OCI-LY7 (cell line): ENCODE data around the gene C10orf143. TPM values are rescaled to one million over a fixed set of nuclear protein-coding genes. Genes with fewer than 3 reads are reported as not detected.

Experiments used
- BruUV-seq: library from RNA; stranded (reverse); fragments of 400-500 nt; replicated peaks from 2 replicates; lab custom pipeline; 2021; lab: Mats Ljungman, UMichigan
- CTCF ChIA-PET: fragments of 300-600 bp; sonication (Branson Sonifier 250); formaldehyde crosslinking; loops from one replicate; lab custom pipeline; 2022; ENCODE audit warnings: antibody characterized with exemption; ENCODE audit not compliant: unreplicated experiment; lab: Charles Lee
- POLR2A ChIA-PET: fragments of 300-600 bp; sonication (Branson Sonifier 250); formaldehyde crosslinking; loops from one replicate; lab custom pipeline; 2022; ENCODE audit warnings: antibody characterized with exemption; lab: Charles Lee
- DNase-seq: peaks from one replicate; pipeline ENCODE4 v3.0.0-alpha.2; 2015; ENCODE audit warnings: low spot score
- H2AFZ ChIP-seq: fragments of 200-600 bp; sonication (generic), shearing (Covaris generic); 2 replicates; pipeline ENCODE4 v1.6.1; 2014; ENCODE audit warnings: mild to moderate bottlenecking, antibody characterized with exemption, low read length, moderate library complexity
- H3K27ac ChIP-seq: fragments of 200-600 bp; sonication (generic); 2 replicates; pipeline ENCODE4 v1.5.1; 2014; ENCODE audit warnings: mixed run types, low read depth, mild to moderate bottlenecking, moderate library complexity, low read length, inconsistent platforms; ENCODE audit not compliant: poor library complexity, severe bottlenecking
- H3K36me3 ChIP-seq: fragments of 200-600 bp; sonication (generic); 2 replicates; pipeline ENCODE4 v1.6.1; 2014; ENCODE audit warnings: mild to moderate bottlenecking, antibody characterized with exemption, low read length, moderate library complexity, mixed read lengths; ENCODE audit not compliant: insufficient read depth
- H3K4me1 ChIP-seq: fragments of 200-600 bp; sonication (generic); 2 replicates; pipeline ENCODE4 v1.5.1; 2014; ENCODE audit warnings: mild to moderate bottlenecking, low read length; ENCODE audit not compliant: insufficient read depth, poor library complexity, severe bottlenecking
- H3K4me2 ChIP-seq: fragments of 200-600 bp; sonication (generic); 2 replicates; pipeline ENCODE4 v1.6.1; 2014; ENCODE audit warnings: mild to moderate bottlenecking, low read length
- H3K4me3 ChIP-seq: fragments of 200-600 bp; sonication (generic); 2 replicates; pipeline ENCODE4 v1.5.1; 2014; ENCODE audit warnings: mild to moderate bottlenecking, low read depth, low read length; ENCODE audit not compliant: poor library complexity, severe bottlenecking
- H3K79me2 ChIP-seq: fragments of 200-600 bp; sonication (generic); 2 replicates; pipeline ENCODE4 v1.6.1; 2016; ENCODE audit warnings: low read depth, mild to moderate bottlenecking, low read length, moderate library complexity, mixed read lengths; ENCODE audit not compliant: insufficient read depth
- H3K9me2 ChIP-seq: fragments of 200-600 bp; sonication (generic); 2 replicates; pipeline ENCODE4 v1.6.1; 2016; ENCODE audit warnings: mild to moderate bottlenecking, low read length, mixed read lengths; ENCODE audit not compliant: insufficient read depth
- H3K9me3 ChIP-seq: fragments of 200-600 bp; sonication (generic); 2 replicates; pipeline ENCODE4 v1.6.1; 2014; ENCODE audit warnings: mild to moderate bottlenecking, mixed run types, low read length, mixed read lengths
- H4K20me1 ChIP-seq: fragments of 200-600 bp; sonication (generic); 2 replicates; pipeline ENCODE4 v1.6.1; 2014; ENCODE audit warnings: mild to moderate bottlenecking, antibody characterized with exemption, low read length, moderate library complexity, mixed read lengths; ENCODE audit not compliant: insufficient read depth
- CTCF ChIP-seq: fragments of 200-600 bp; sonication (generic); conservative IDR thresholded peaks from 2 replicates; pipeline ENCODE4 v1.5.1; 2014; ENCODE audit warnings: mild to moderate bottlenecking, antibody characterized with exemption, low read length, moderate library complexity, mixed read lengths
- EZH2phosphoT487 ChIP-seq: fragments of 200-600 bp; sonication (generic); IDR thresholded peaks from 2 replicates; pipeline ENCODE4 v1.6.1; 2018; ENCODE audit warnings: low read depth, borderline replicate concordance, mild to moderate bottlenecking, mixed run types, antibody characterized with exemption, low read length, moderate library complexity, mixed read lengths
- intact Hi-C: fragments of 100-400 bp; cut with micrococcal nuclease; formaldehyde crosslinking; loops from one replicate; pipeline ENCODE4 v1.10.0; 2022; ENCODE audit not compliant: unreplicated experiment
- total RNA-seq, 2 experiments: library from RNA; depleted of rRNA in 1 of 2; stranded (reverse); fragments of >200 nt in 1 of 2; shearing (Covaris generic) in 1 of 2; gene quantifications; 2 replicates each; pipeline ENCODE4 v1.2.3, GENCODE V29; 2014 to 2022

Gene C10orf143
- total RNA-seq, 2 experiments from 2014 or later, result 0.88 to 6.4 TPM

- no peaks in the 10 kb centered on the region for H3K9me2 ChIP-seq
- H3K36me3 ChIP-seq, result no peaks in the 10 kb centered on the region
- no peaks in the 10 kb centered on the region for H3K4me1 ChIP-seq
- H4K20me1 ChIP-seq, result no peaks in the 10 kb centered on the region
- intact Hi-C loops, result no loop called here
- no TSS peak for BruUV-seq
- no peaks in the 10 kb centered on the region for H3K79me2 ChIP-seq
- ChIA-PET POLR2A (no interaction called here), CTCF (no interaction called here)
- no peaks in the 10 kb centered on the region for H3K9me3 ChIP-seq
- no peak overlapping the region for H3K4me3 ChIP-seq
- no peak overlapping the region for H3K27ac ChIP-seq
- H3K4me2 ChIP-seq, result no peak overlapping the region
- H2AFZ ChIP-seq, result no peak overlapping the region
- no peak for TF ChIP-seq CTCF
- TF ChIP-seq EZH2phosphoT487, result no peak
- DNase-seq, result no peak
Measured at GRCh38 chr10:130128922-130129321, 18.3 kb upstream of the C10orf143 start.

DNA sequence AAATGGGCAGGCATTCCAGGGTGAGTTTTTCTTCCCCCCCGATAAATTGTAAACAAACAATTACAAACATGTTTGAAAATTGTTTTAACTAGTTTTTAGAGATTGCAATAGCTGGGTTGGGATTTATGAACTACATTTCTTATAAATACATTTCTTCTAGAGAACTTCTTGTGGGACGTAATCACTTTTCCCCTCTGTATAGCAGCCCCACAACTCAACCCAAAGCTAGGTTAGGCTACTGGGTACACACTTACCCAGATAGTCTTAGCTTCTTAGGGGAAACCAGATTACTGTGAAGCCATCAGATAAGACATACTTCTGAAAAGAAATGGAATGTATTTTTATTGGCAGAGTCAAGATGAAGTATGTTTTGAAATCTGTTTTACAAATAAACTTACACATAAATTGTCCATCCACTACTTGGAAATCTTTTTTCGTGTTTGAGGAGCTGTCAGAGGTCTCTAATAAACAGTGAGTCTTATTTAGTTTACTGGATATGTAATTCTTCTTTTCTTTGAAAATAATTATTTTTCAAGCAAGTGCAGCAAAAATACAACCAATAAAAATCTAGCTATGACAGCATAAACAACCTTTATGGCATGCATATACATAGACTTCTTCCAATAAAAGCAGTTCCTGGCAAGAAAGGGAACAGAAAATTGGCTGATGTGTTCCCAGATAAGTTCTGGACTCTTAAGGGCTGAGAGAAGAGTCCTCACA lies 17.6 kb upstream of the C10orf143 start:
- Histone ChIP-seq H3K36me3 (no peaks in the 10 kb centered on the region), H2AFZ (no peak overlapping the region), H4K20me1 (no peaks in the 10 kb centered on the region), H3K4me3 (no peak overlapping the region), H3K4me1 (no peaks in the 10 kb centered on the region), H3K79me2 (no peaks in the 10 kb centered on the region), H3K27ac (no peak overlapping the region), H3K9me2 (no peaks in the 10 kb centered on the region), H3K9me3 (no peaks in the 10 kb centered on the region), H3K4me2 (no peak overlapping the region)
- TF ChIP-seq CTCF, result no peak
- no peak for TF ChIP-seq EZH2phosphoT487
- intact Hi-C loops, result no loop called here
- BruUV-seq, result no TSS peak
- ChIA-PET CTCF (interaction anchor here (1.5 kb wide), 2 partner anchors 13 to 17 kb away, joined by 4 read pairs; no protein-coding TSS in a partner anchor), POLR2A (interaction anchor here (1.8 kb wide), 1 partner anchor 18 kb away, joined by 3 read pairs; no protein-coding TSS in a partner anchor)
- no peak for DNase-seq
